Epithelial cell of esophagus (primary cell): Measurements from ENCODE around the gene ETS1.

Source experiments
- DNase-seq: peaks from one replicate; pipeline ENCODE4 v3.0.0; 2010; ENCODE audit warnings: low read depth
- H3K4me3 ChIP-seq: 2 replicates; pipeline ENCODE4 v1.5.1; 2011; ENCODE audit warnings: mild to moderate bottlenecking, low read length, control low read depth
- CTCF ChIP-seq: IDR thresholded peaks from 2 replicates; pipeline ENCODE4 v1.5.1; 2011; ENCODE audit warnings: low read depth, mild to moderate bottlenecking, low read length, control low read depth, inconsistent platforms; ENCODE audit not compliant: insufficient read depth; ENCODE audit errors: missing control alignments

ETS1 gene

GRCh38 chr11:128437136-128437535 lies 150.2 kb downstream of the ETS1 start:
- DNase-seq, result no peak
- no peak for TF ChIP-seq CTCF
- H3K4me3 ChIP-seq, result no peak overlapping the region

GRCh38 chr11:128434818-128435217 lies 152.5 kb downstream of the ETS1 start:
- H3K4me3 ChIP-seq, result no peak overlapping the region
- no peak for TF ChIP-seq CTCF
- no peak for DNase-seq

- DNase-seq, result no peak
- no peak for TF ChIP-seq CTCF
- H3K4me3 ChIP-seq, result no peak overlapping the region
Measured at GRCh38 chr11:128434411-128434810, 152.9 kb downstream of the ETS1 start.

GRCh38 chr11:128432926-128433325 lies 154.4 kb downstream of the ETS1 start:
- H3K4me3 ChIP-seq, result no peak overlapping the region
- no peak for TF ChIP-seq CTCF
- no peak for DNase-seq

- DNase-seq, result no peak
- no peak overlapping the region for H3K4me3 ChIP-seq
- no peak for TF ChIP-seq CTCF
Measured at GRCh38 chr11:128431931-128432330, 155.4 kb downstream of the ETS1 start.

GRCh38 chr11:128428935-128429334 lies 158.4 kb downstream of the ETS1 start:
- no peak for TF ChIP-seq CTCF

GRCh38 chr11:128424851-128425285 lies 162.5 kb downstream of the ETS1 start:
- H3K4me3 ChIP-seq, result no peak overlapping the region
- no peak for DNase-seq
- no peak for TF ChIP-seq CTCF

More at GRCh38 chr11:128428935-128429334, 158.4 kb downstream of the ETS1 start:
- H3K4me3 ChIP-seq, result no peak overlapping the region
- no peak for DNase-seq
